ENCODE measurements around the gene KRT85.

DNA sequence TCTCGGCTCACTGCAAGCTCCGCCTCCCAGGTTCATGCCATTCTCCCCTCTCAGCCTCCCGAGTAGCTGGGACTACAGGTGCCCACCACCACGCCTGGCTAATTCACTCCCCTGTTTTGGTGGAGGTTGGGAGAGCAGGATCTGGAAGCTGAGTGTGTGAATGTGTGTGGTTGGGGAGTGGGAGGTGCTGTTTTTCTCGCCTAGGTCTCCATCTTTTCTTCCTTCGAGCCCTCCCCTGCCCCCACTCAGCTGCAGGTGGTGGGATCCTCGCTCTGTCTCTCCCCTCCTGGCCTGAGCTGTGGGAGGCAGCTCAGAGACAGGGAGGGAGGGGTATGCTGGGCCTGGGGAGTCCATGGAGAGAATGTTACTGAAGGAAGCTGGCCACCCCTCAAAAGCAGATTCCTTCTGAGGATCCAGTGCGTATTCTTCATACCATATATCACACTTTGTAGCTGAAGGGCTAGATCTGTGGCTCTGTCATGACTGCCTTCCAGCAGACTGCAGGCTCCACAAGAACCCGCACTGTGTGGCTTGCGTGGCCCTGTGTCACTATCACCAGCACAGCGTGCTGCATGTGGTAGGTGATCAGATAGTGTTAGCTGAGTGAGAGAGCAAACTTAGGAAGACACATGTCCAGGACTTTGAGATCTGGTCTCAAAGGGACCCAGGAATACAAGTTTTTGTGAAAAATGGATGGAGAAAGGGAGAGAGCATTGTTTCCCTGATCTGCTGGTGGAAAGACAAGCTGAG lies 48.9 kb downstream of the KRT85 start:
- TF ChIP-seq EZH2 (IDR thresholded peaks at IDR 0.05; ENCODE audit: insufficient read depth, low read length) (no peak), CTCF (IDR thresholded peaks at IDR 0.05; ENCODE audit: insufficient read depth, low read depth, low read length) (no peak)

Data from astrocyte (in vitro differentiated cells and primary cell).